Right cardiac atrium (tissue), 5 donors: ENCODE measurements around the gene WDTC1. TPM values are rescaled to one million over a fixed set of nuclear protein-coding genes. Genes with fewer than 3 reads are reported as not detected.
"Not testable (repeated sequence)": the region's sequence is repeated elsewhere in the genome, so short reads cannot be mapped to it uniquely, and the experiment has no call there.

ENCODE experiments used
- ATAC-seq, 2 donors: fragments of 200-7000 bp; cut with Tn5 transposase; one replicate each; pipeline versions ENCODE4 v1.8.0 to v1.9.1; 2020; ENCODE audit warnings: moderate library complexity in 2 of 2, mild to moderate bottlenecking in 1 of 2
- DNase-seq, 3 donors: peaks; one replicate each; pipeline ENCODE4 v3.0.0-alpha.2; 2020
- H3K27ac ChIP-seq: one replicate; pipeline ENCODE4 v1.5.1; 2013; ENCODE audit warnings: mild to moderate bottlenecking, low read length, control low read depth, moderate library complexity
- H3K27me3 ChIP-seq: one replicate; pipeline ENCODE4 v1.6.1; 2013; ENCODE audit not compliant: control insufficient read depth, insufficient read depth
- H3K4me1 ChIP-seq: one replicate; pipeline ENCODE4 v1.6.1; 2013; ENCODE audit warnings: low read length; ENCODE audit not compliant: control insufficient read depth, insufficient read depth
- H3K4me3 ChIP-seq: one replicate; pipeline ENCODE4 v1.5.1; 2013; ENCODE audit warnings: low read length, control low read depth
- H3K9me3 ChIP-seq: one replicate; pipeline ENCODE4 v1.6.1; 2013; ENCODE audit warnings: low read length; ENCODE audit not compliant: control insufficient read depth
- WGBS: extraction: QIAGEN DNeasy Blood & Tissue Kit; methylation state at CpG from one replicate; pipeline ENCODE4 v1.1.7; 2013; 5-methylcytosine and 5-hydroxymethylcytosine counted together
- intact Hi-C, 4 donors: fragments of 100-400 bp; cut with DNase I; formaldehyde crosslinking; loops; one replicate each; pipeline versions ENCODE4 v1.11.0 to v1.14.0; 2022 to 2023
- polyA plus RNA-seq: library from polyadenylated mRNA; stranded (reverse); fragments of 200-250 nt; gene quantifications from one replicate; pipeline ENCODE4 v1.2.3, GENCODE V29; 2013
- total RNA-seq, 4 donors: library from RNA; stranded (reverse); fragmentation: NEBNext Ultra II Directional; extraction: Animal tissue kit (Norgen Biotek cat#: 25700); gene quantifications; one replicate each; pipeline ENCODE4 v1.2.1, GENCODE V29; 2021
- donor health status: healthy with polysubstance abuse.
- donor health status: DM: no; HTN: yes; CAD: no.
- donor health status: DM: no; HTN: no; CAD: no.
- donor health status: DM: no; HTN: yes; CAD: no; lungs with severe emphysema.
- donor health status: DM: yes; HTN: yes; CAD: no.

WDTC1 gene
- total and polyA plus RNA-seq, 5 donors, result 53.0 to 75.2 (median 70.9) TPM

DNA sequence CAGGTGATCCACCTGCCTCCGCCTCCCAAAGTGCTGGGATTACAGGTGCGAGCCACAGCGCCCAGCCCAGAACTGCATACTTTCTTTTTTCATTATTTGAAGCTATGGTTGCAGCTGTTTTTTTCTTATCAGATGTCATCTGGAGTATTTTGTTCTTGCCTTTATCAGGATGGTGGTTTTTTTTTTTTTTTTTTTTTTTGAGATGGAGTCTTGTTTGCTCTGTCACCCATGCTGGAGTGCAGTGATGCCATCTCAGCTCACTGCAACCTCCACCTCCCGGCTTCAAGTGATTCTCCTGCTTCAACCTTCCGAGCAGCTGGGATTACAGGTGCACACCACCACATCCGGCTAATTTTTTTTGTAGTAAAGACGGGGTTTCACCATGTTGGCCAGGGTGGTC lies 51.4 kb downstream of the WDTC1 start:
- not testable (repeated sequence) for H3K4me1 ChIP-seq, H3K27me3 ChIP-seq, DNase-seq, H3K9me3 ChIP-seq, H3K27ac ChIP-seq, H3K4me3 ChIP-seq, ATAC-seq
- WGBS, result 94% methylated on average over 7 of the region's 7 CpGs
- intact Hi-C loops, result loop anchor here in 2 of 4 donors (2.0 to 10.0 kb wide), 3 partner anchors 91 to 241 kb away; no protein-coding TSS in a partner anchor

DNA sequence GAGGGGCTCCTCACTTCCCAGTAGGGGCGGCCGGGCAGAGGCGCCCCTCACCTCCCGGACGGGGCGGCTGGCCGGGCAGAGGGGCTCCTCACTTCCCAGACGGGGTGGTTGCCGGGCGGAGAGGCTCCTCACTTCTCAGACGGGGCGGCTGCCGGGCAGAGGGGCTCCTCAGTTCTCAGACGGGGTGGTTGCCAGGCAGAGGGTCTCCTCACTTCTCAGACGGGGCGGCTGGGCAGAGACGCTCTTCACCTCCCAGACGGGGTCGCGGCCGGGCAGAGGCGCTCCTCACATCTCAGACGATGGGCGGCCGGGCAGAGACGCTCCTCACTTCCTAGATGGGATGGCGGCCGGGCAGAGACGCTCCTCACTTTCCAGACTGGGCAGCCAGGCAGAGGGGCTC lies 54.7 kb downstream of the WDTC1 start:
- not testable (repeated sequence) for H3K4me1 ChIP-seq, H3K4me3 ChIP-seq, H3K27ac ChIP-seq, H3K9me3 ChIP-seq, H3K27me3 ChIP-seq, DNase-seq, ATAC-seq
- 96% methylated on average over 28 of the region's 29 CpGs for WGBS
- intact Hi-C loops, result loop anchor here in 2 of 4 donors (10.0 kb wide), 2 partner anchors 94 to 244 kb away; no protein-coding TSS in a partner anchor

DNA sequence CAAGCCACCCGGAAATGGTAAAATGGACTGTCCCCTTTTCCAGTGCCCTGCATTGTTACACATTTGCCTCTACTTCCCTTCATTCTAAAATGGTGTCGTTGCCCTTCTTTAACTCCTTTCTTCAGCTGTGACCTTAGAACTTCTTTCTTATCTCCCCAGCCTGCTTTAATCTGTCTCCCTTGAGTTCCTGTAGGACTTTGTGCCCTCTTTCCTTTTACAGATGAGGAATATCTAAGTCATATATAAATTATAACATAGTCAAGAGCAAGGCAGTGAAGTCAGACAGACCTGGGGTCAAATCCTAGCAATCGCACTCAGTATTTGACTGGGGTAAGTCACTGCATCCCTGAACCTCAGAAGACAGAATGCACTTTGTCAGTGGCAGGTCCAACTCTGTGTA lies 56.1 kb downstream of the WDTC1 start:
- Histone ChIP-seq H3K27ac (no peak overlapping the region), H3K27me3 (no peaks in the 10 kb centered on the region), H3K4me3 (no peak overlapping the region), H3K9me3 (no peaks in the 10 kb centered on the region), H3K4me1 (no peaks in the 10 kb centered on the region)
- WGBS, result 86% methylated on average over 3 of the region's 3 CpGs
- no peak for DNase-seq
- ATAC-seq, result no peak
- intact Hi-C loops, result loop anchor here in 1 of 4 donors (10.0 kb wide), 1 partner anchor 374 kb away; no protein-coding TSS in a partner anchor

DNA sequence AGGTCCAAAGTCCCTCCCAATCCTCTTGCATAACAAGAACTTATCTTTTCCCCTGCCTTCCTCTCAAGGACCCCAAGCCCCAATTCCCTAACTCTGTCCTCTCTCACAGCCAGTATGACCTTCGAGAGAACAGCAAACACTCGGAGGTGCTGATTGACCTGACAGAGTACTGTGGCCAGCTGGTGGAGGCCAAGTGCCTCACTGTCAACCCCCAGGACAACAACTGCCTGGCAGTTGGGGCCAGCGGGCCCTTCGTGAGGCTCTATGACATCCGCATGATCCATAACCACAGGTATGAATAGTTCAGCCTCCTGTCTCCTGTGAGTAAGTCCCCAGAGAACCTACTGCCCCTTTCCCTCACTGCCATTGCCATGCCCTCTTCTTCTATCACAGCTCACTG lies 57.7 kb downstream of the WDTC1 start:
- H3K27ac ChIP-seq, result no peak overlapping the region
- H3K4me1 ChIP-seq, result no peaks in the 10 kb centered on the region
- H3K4me3 ChIP-seq, result no peak overlapping the region
- no peaks in the 10 kb centered on the region for H3K9me3 ChIP-seq
- no peaks in the 10 kb centered on the region for H3K27me3 ChIP-seq
- ATAC-seq (peak; percentile 35 to 43), DNase-seq (no peak)
- 74% methylated on average over 5 of the region's 5 CpGs for WGBS
- intact Hi-C loops, result loop anchor here in 1 of 4 donors (10.0 kb wide), 1 partner anchor 373 kb away; no protein-coding TSS in a partner anchor

DNA sequence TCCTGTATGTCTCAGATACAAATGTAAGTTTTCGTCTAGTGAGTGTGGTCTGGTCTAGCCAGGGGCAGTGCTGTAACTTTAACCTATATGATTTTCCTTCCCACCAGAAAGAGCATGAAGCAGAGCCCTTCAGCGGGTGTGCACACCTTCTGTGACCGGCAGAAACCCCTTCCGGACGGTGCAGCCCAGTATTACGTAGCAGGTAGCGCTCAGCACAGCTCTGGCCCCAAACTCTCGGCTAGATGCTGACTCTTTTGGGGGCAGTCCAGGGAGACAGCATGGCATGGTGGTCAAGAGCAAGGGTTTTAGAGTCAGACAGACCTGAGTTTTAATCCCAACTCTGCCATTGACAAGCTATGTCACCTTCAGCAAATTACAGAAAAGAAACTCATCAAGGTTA lies 59.5 kb downstream of the WDTC1 start:
- WGBS, result 91% methylated on average over 8 of the region's 8 CpGs
- ATAC-seq, result no peak
- H3K4me1 ChIP-seq, result peaks cover 3% of the 10 kb centered on the region
- H3K9me3 ChIP-seq, result no peaks in the 10 kb centered on the region
- H3K27me3 ChIP-seq, result no peaks in the 10 kb centered on the region
- no peak overlapping the region for H3K4me3 ChIP-seq
- H3K27ac ChIP-seq, result no peak overlapping the region
- intact Hi-C loops, result loop anchor here in 1 of 4 donors (10.0 kb wide), 1 partner anchor 371 kb away; no protein-coding TSS in a partner anchor
- no peak for DNase-seq

DNA sequence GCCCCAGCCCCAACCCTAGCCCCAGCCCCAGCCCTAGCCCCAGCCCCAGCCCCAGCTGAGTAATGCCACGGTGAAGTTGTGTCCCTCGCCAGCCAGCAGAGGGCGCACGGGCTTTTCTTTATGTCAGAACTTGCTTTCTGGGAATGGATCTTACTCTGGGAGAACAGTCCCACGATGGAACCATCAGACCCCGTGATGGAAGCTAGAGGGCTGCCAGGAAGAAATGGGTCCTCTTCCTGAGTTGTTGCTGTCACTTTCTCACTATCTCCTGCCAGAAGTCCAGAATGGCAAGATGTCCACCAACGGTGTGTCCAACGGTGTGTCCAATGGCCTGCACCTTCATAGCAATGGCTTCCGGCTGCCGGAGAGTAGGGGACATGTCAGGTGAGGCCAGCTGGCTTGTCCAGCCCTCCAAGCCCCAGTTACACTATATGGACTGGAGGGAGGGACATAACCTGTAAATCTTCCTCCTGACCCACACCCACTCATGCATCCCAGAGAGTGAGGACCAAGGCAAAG lies 62.4 kb downstream of the WDTC1 start:
- peak; percentile 70 to 91 (median 88) for DNase-seq
- no peak overlapping the region for H3K27ac ChIP-seq
- H3K9me3 ChIP-seq, result no peaks in the 10 kb centered on the region
- ATAC-seq, result peak in 1 of 2 donors; percentile 20
- WGBS, result 39% methylated on average over 10 of the region's 10 CpGs
- H3K4me3 ChIP-seq, result no peak overlapping the region
- H3K4me1 ChIP-seq, result peaks cover 13% of the 10 kb centered on the region
- H3K27me3 ChIP-seq, result no peaks in the 10 kb centered on the region
- intact Hi-C loops, result loop anchor here in 2 of 4 donors (5.0 to 10.0 kb wide), 2 partner anchors 310 to 368 kb away; no protein-coding TSS in a partner anchor

DNA sequence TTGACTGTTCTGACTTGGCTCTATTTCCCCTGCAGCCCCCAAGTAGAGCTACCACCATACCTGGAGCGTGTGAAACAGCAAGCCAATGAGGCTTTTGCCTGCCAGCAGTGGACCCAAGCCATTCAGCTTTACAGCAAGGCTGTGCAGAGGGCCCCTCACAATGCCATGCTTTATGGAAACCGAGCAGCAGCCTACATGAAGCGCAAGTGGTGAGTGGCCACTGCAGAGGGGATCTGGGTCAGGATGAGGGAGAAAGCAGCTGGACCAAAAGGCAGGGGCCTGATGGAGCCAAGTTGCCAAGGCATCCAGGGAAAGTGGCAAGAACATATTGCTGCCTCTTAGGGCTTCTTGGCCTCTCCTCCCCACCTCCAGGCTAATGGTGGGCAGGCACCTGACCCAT lies 63.5 kb downstream of the WDTC1 start:
- no peak overlapping the region for H3K4me3 ChIP-seq
- peaks cover 13% of the 10 kb centered on the region for H3K4me1 ChIP-seq
- H3K27me3 ChIP-seq, result no peaks in the 10 kb centered on the region
- no peak overlapping the region for H3K27ac ChIP-seq
- DNase-seq (peak in 1 of 3 donors; percentile 26), ATAC-seq (no peak)
- 94% methylated on average over 3 of the region's 3 CpGs for WGBS
- H3K9me3 ChIP-seq, result no peaks in the 10 kb centered on the region
- intact Hi-C loops, result loop anchor here in 2 of 4 donors (2.0 to 10.0 kb wide), 3 partner anchors 97 to 367 kb away; no protein-coding TSS in a partner anchor

DNA sequence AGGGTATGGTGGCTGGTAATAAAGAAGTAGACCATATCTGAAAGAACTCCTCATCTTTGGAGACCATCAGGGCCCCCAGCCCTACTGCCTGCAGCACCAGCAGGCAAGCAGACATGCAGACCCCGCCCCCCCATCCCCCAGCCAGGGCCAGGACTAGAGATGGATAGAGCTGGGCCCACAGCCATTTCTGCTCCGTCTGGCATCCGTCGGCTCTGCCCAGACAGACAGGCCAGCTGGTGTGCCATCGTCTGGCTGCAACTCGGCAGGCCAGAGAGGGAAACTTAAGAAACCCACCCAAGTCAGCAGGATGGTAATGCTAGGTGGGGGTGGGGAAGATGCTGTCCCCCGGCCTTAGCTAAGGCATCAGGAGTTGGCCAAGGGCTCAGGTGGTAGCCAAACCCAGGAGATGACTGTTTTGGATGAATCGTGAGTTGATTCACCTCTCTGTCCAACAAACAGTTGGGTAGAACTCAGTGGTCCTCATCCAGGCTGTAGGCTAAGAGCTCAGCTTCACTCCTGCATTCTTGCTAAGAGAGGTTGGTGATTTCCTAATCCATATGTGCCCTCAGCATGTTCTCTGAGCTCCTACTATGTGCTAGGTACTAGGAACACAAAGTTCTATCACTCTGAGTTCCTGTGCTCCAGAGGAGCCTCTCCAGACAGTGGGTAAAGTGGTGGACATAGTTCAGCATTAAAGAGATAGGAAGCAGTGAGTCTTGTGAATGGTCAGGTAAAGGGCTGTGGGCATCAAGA lies 64.4 kb downstream of the WDTC1 start:
- no peak overlapping the region for H3K4me3 ChIP-seq
- peak overlapping the region; percentile 78 for H3K27ac ChIP-seq
- peak in 1 of 3 donors; percentile 54 for DNase-seq
- H3K4me1 ChIP-seq, result peaks cover 13% of the 10 kb centered on the region
- 59% methylated on average over 8 of the region's 8 CpGs for WGBS
- no peaks in the 10 kb centered on the region for H3K27me3 ChIP-seq
- intact Hi-C loops, result loop anchor here in 2 of 4 donors (2.0 to 10.0 kb wide), 3 partner anchors 96 to 366 kb away; no protein-coding TSS in a partner anchor
- ATAC-seq, result no peak
- H3K9me3 ChIP-seq, result no peaks in the 10 kb centered on the region

DNA sequence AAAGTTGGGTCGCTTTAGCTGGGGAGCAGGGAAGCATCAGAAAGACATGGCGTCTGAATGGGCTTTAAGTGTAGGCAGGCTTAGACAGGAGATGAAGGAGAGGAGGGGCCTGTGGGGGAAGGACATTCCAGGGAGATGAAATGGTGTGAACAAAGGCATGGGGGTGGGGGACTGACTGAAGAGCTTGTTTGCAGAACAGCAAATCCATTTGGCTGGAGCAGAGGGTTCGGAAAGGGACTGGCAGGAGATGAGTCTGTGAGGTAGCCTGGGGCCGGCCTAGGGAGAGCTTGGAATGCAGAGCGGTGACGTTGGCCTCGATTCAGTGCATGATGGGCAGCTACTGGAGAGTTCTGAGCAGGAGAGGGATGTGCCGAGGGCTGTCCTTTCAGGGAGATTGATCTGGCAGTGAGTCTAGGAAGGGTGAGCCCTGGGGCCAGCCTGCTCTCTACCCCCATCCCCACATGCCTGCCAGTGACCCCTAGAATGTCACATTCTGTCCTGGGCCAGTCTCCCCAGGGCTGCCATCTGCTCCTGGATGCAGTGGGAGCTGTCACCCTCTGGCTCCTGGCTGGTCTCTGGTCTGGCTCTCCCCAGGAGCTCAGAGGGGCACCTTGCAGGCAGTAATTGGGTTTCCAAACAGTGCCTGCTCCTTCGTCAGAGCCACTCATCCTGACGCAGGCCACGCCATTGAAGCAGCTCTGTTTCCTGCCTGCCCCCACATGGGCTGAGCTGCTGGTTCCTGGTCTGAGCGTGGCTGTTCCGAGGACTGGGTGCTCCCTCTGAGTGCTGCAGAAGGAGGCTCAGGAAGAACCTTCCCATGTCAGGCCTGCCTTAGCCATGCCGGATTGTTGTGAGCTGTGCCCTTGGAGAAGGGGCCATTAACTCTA lies 65.2 kb downstream of the WDTC1 start:
- Histone ChIP-seq H3K9me3 (no peaks in the 10 kb centered on the region), H3K4me1 (peaks cover 13% of the 10 kb centered on the region), H3K27ac (peak overlapping the region; percentile 78), H3K4me3 (no peak overlapping the region), H3K27me3 (no peaks in the 10 kb centered on the region)
- DNase-seq (peak; percentile 71 to 86 (median 86)), ATAC-seq (peak; percentile 64 to 71)
- intact Hi-C loops, result loop anchor here (2.0 to 10.0 kb wide), 6 partner anchors 89 to 365 kb away; partner anchors contain the start of gene GPR3 (in 1 of the 4)
- 34% methylated on average over 14 of the region's 14 CpGs for WGBS

DNA sequence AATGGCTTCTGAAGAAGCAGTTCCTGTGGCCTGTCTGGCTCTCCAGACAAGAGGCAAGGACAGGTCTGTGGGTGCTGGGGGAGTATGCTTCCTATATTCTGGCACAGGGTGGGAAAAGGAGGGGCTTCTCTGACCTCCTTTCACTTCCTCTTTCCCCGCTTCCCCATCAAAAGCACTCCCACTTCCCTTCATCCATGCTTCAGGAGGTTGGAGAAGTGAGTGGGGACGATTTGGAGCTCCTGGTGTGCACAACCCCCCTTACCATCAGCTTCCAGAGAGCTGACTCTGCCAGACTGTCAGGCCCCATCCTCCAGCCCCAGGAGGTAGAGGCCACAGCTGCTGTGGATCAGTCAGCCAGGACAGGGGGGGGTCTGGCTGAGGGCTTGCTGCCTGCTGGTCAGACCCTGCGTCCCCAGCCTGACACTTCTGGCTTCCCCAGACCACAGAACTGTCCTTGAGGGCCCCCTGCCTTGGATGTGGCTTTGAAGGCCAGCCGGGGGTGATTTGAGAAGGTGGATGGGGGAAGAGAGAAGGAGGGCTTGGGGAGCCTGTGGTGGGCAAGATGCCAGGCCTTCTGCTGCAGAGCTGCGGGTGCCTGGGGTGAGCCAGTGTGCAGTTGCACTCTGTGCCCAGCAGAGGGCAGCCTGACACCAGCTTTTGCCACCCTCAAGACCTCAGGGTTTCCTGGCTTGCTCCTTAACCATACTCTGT lies 66.1 kb downstream of the WDTC1 start:
- DNase-seq, result peak; percentile 82 to 94 (median 93)
- H3K9me3 ChIP-seq, result no peaks in the 10 kb centered on the region
- H3K4me3 ChIP-seq, result no peak overlapping the region
- intact Hi-C loops, result loop anchor here in 3 of 4 donors (2.0 to 5.0 kb wide), 5 partner anchors 88 to 357 kb away; partner anchors contain the start of gene GPR3 (in 1 of the 3)
- H3K27me3 ChIP-seq, result no peaks in the 10 kb centered on the region
- WGBS, result 26% methylated on average over 5 of the region's 5 CpGs
- peak; percentile 86 for ATAC-seq
- H3K4me1 ChIP-seq, result peaks cover 13% of the 10 kb centered on the region
- H3K27ac ChIP-seq, result peak overlapping the region; percentile 78
